Measurements from ENCODE around the gene ZP2. TPM values are rescaled to one million over a fixed set of nuclear protein-coding genes. Genes with fewer than 3 reads are reported as not detected.

Gene ZP2
- total RNA-seq, 4 donors from 2014 or later = not detected

GRCh38 chr16:21233521-21234150 is 22.3 kb upstream of the ZP2 start, which contains the start of gene ANKS4B:
Gene ANKS4B (plus strand): TSS chr16:21233699. CDS start chr16:21233738, 39 bp downstream.
- TF ChIP-seq EP300 (IDR thresholded peaks at IDR 0.05) (no peak), POLR2AphosphoS5 (IDR thresholded peaks at IDR 0.05) (no peak), CTCF (IDR thresholded peaks at IDR 0.05) (no peak), POLR2A (IDR thresholded peaks at IDR 0.05) (no peak)
- WGBS, 2 donors (ENCODE audit: low coverage in 1 of 2) = 81 to 90% methylated on average over 11 of the region's 11 CpGs
- Histone ChIP-seq H3K36me3 (no peaks in the 10 kb centered on the region), H3K9me3 (no peaks in the 10 kb centered on the region), H3K4me3 (no peak within 1 kb of the TSS), H3K27me3 (peaks cover 27% of the 10 kb centered on the region), H3K27ac (no peak within 1 kb of the TSS), H3K4me1 (no peaks in the 10 kb centered on the region)
- no peak for ATAC-seq

GRCh38 chr16:21233045-21233520 is 21.7 kb upstream of the ZP2 start:
- H3K4me1 ChIP-seq = no peaks in the 10 kb centered on the region
- WGBS, 2 donors (ENCODE audit: low coverage in 1 of 2) = 100% methylated on average over 1 of the region's 1 CpG; no CpG with 5 or more reads in 1 of the 2 donors
- no peak overlapping the region for H3K4me3 ChIP-seq
- no peak overlapping the region for H3K27ac ChIP-seq
- H3K36me3 ChIP-seq = no peaks in the 10 kb centered on the region
- no peak for ATAC-seq
- TF ChIP-seq CTCF (IDR thresholded peaks at IDR 0.05) (no peak), EP300 (IDR thresholded peaks at IDR 0.05) (no peak), POLR2A (IDR thresholded peaks at IDR 0.05) (no peak), POLR2AphosphoS5 (IDR thresholded peaks at IDR 0.05) (no peak)
- peaks cover 27% of the 10 kb centered on the region for H3K27me3 ChIP-seq
- H3K9me3 ChIP-seq = no peaks in the 10 kb centered on the region

- Histone ChIP-seq H3K4me3 (no peak overlapping the region), H3K36me3 (no peaks in the 10 kb centered on the region), H3K9me3 (no peaks in the 10 kb centered on the region), H3K4me1 (no peaks in the 10 kb centered on the region), H3K27me3 (peaks cover 23% of the 10 kb centered on the region), H3K27ac (no peak overlapping the region)
- no peak for TF ChIP-seq EP300 (IDR thresholded peaks at IDR 0.05)
- no peak for TF ChIP-seq POLR2A (IDR thresholded peaks at IDR 0.05)
- no peak for TF ChIP-seq CTCF (IDR thresholded peaks at IDR 0.05)
- TF ChIP-seq POLR2AphosphoS5 (IDR thresholded peaks at IDR 0.05) = no peak
- 33 to 71% methylated on average over 1 to 2 of the region's 2 CpGs for WGBS, 2 donors (ENCODE audit: low coverage in 1 of 2)
- no peak for ATAC-seq
Measured at GRCh38 chr16:21228361-21228872, 17.0 kb upstream of the ZP2 start.

- TF ChIP-seq POLR2AphosphoS5 (IDR thresholded peaks at IDR 0.05) (no peak), POLR2A (IDR thresholded peaks at IDR 0.05) (no peak), CTCF (IDR thresholded peaks at IDR 0.05) (no peak), EP300 (IDR thresholded peaks at IDR 0.05) (no peak)
- Histone ChIP-seq H3K27ac (no peak overlapping the region), H3K36me3 (no peaks in the 10 kb centered on the region), H3K4me3 (no peak overlapping the region), H3K9me3 (no peaks in the 10 kb centered on the region), H3K4me1 (no peaks in the 10 kb centered on the region), H3K27me3 (peaks cover 23% of the 10 kb centered on the region)
- no peak for ATAC-seq
Measured at GRCh38 chr16:21227866-21228265, 16.5 kb upstream of the ZP2 start.

GRCh38 chr16:21226749-21227148 is 15.4 kb upstream of the ZP2 start:
- peaks cover 17% of the 10 kb centered on the region for H3K27me3 ChIP-seq
- no peak overlapping the region for H3K4me3 ChIP-seq
- no peak for ATAC-seq
- no peak for TF ChIP-seq POLR2A (IDR thresholded peaks at IDR 0.05)
- no peak for TF ChIP-seq EP300 (IDR thresholded peaks at IDR 0.05)
- TF ChIP-seq CTCF (IDR thresholded peaks at IDR 0.05) = no peak
- no peak for TF ChIP-seq POLR2AphosphoS5 (IDR thresholded peaks at IDR 0.05)
- H3K4me1 ChIP-seq = no peaks in the 10 kb centered on the region
- H3K36me3 ChIP-seq = no peaks in the 10 kb centered on the region
- no peak overlapping the region for H3K27ac ChIP-seq
- no peaks in the 10 kb centered on the region for H3K9me3 ChIP-seq

Measured in gastroesophageal sphincter (tissue), 4 donors.